Upper lobe of left lung (tissue), 6 donors: ENCODE measurements around the gene CDKL1. TPM values are rescaled to one million over a fixed set of nuclear protein-coding genes. Genes with fewer than 3 reads are reported as not detected.

Experiments used
- ATAC-seq, 2 donors: fragments of 200-7000 bp; cut with Tn5 transposase; one replicate each; pipeline ENCODE4 v1.9.1; 2022; ENCODE audit warnings: mild to moderate bottlenecking in 2 of 2, moderate library complexity in 2 of 2; ENCODE audit not compliant: low FRiP score in 2 of 2
- DNase-seq, 2 donors: peaks; one replicate each; pipeline ENCODE4 v3.0.0-alpha.2; 2019 to 2020
- H3K27ac ChIP-seq, 4 donors: fragments of 200-600 bp; sonication (generic); one replicate each; pipeline ENCODE4 v1.5.1; 2016 to 2019
- H3K27me3 ChIP-seq, 4 donors: fragments of 200-600 bp; sonication (generic); one replicate each; pipeline ENCODE4 v1.5.1; 2017 to 2019
- H3K36me3 ChIP-seq, 4 donors: fragments of 200-600 bp; sonication (generic); one replicate each; pipeline ENCODE4 v1.5.1; 2016 to 2019
- H3K4me1 ChIP-seq, 4 donors: fragments of 200-600 bp; sonication (generic); one replicate each; pipeline ENCODE4 v1.5.1; 2018 to 2019
- H3K4me3 ChIP-seq, 4 donors: fragments of 200-600 bp; sonication (generic); one replicate each; pipeline ENCODE4 v1.5.1; 2017 to 2019; ENCODE audit warnings: mild to moderate bottlenecking in 2 of 4, moderate library complexity in 1 of 4
- H3K9me3 ChIP-seq, 4 donors: fragments of 200-600 bp; sonication (generic); one replicate each; pipeline ENCODE4 v1.5.1; 2018 to 2019
- EP300 ChIP-seq, 4 donors: sonication (generic); formaldehyde crosslinking; IDR thresholded peaks; one replicate each; pipeline ENCODE4 v1.5.1; 2017; ENCODE audit warnings: antibody characterized with exemption in 4 of 4, control low read depth in 2 of 4
- POLR2A ChIP-seq, 4 donors: fragments of 450-650 bp; IDR thresholded peaks; one replicate each; pipeline ENCODE4 v1.5.1; 2016 to 2017; ENCODE audit warnings: antibody characterized with exemption in 4 of 4, mild to moderate bottlenecking in 2 of 4
- POLR2AphosphoS5 ChIP-seq, 2 donors: sonication (generic); formaldehyde crosslinking; IDR thresholded peaks; one replicate each; pipeline ENCODE4 v1.5.1; 2017; ENCODE audit warnings: antibody characterized with exemption in 2 of 2
- WGBS, 2 donors: methylation state at CpG; one replicate each; pipeline ENCODE4 v1.1.5; 2017 to 2018; 5-methylcytosine and 5-hydroxymethylcytosine counted together
- total RNA-seq, 6 donors: library from RNA; depleted of rRNA in 4 of 6; stranded (reverse); fragments of >200 nt in 4 of 6; gene quantifications; one replicate each; pipeline versions ENCODE4 v1.1.0 to v1.2.1, GENCODE V29; 2016 to 2021
- TF ChIP-seq, protein P1 (sequence below), 6 experiments: fragments of 450-650 bp in 4 of 6; fragments of 200-600 bp in 2 of 6; sonication (generic) in 2 of 6; IDR thresholded peaks; one replicate each; pipeline ENCODE4 v1.5.1; 2016 to 2019; ENCODE audit warnings: antibody characterized with exemption in 6 of 6
- donor health status: DM: no; HTN: no; CAD: no; lungs with moderate emphysema.
- donor health status: DM: no; HTN: yes; CAD: no; lungs with severe emphysema.

CDKL1 gene
- total RNA-seq, 6 donors from 2014 or later: 24.6 to 44.7 (median 30.1) TPM

DNA sequence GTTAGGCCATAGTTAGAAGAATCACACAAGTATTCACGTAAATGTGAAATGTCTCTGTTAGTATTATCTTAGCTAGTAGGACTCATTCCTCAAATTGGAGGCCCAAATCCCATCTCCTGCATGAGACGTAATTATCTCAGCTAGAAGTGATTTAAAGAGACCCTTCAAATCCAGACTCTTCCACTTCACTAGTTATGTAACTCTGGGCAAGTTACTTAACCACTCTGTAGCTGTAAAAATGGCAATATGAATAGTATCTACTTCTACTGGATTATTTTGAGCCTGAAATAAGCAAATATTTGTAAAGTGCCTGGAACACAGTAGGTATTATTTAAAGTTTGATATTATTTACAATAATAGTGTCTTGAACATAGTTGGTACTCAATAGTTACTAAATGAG is 28.4 kb upstream of the CDKL1 start:
- no peak for TF ChIP-seq EP300 (IDR thresholded peaks at IDR 0.05)
- no peak for TF ChIP-seq POLR2A (IDR thresholded peaks at IDR 0.05)
- TF ChIP-seq, protein P1, sequence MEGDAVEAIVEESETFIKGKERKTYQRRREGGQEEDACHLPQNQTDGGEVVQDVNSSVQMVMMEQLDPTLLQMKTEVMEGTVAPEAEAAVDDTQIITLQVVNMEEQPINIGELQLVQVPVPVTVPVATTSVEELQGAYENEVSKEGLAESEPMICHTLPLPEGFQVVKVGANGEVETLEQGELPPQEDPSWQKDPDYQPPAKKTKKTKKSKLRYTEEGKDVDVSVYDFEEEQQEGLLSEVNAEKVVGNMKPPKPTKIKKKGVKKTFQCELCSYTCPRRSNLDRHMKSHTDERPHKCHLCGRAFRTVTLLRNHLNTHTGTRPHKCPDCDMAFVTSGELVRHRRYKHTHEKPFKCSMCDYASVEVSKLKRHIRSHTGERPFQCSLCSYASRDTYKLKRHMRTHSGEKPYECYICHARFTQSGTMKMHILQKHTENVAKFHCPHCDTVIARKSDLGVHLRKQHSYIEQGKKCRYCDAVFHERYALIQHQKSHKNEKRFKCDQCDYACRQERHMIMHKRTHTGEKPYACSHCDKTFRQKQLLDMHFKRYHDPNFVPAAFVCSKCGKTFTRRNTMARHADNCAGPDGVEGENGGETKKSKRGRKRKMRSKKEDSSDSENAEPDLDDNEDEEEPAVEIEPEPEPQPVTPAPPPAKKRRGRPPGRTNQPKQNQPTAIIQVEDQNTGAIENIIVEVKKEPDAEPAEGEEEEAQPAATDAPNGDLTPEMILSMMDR (IDR thresholded peaks at IDR 0.05): no peak
- TF ChIP-seq POLR2AphosphoS5 (IDR thresholded peaks at IDR 0.05): no peak
- H3K9me3 ChIP-seq: no peaks in the 10 kb centered on the region
- H3K27ac ChIP-seq: no peak overlapping the region
- no peak for DNase-seq
- no peak overlapping the region for H3K4me3 ChIP-seq
- peaks cover 0 to 63% (median 18%) of the 10 kb centered on the region in 4 donors for H3K36me3 ChIP-seq
- no peaks in the 10 kb centered on the region for H3K27me3 ChIP-seq
- 66 to 80% methylated on average over 2 of the region's 2 CpGs for WGBS, 2 donors
- no peak for ATAC-seq
- H3K4me1 ChIP-seq: peaks cover 0 to 8% (median 0%) of the 10 kb centered on the region in 4 donors

DNA sequence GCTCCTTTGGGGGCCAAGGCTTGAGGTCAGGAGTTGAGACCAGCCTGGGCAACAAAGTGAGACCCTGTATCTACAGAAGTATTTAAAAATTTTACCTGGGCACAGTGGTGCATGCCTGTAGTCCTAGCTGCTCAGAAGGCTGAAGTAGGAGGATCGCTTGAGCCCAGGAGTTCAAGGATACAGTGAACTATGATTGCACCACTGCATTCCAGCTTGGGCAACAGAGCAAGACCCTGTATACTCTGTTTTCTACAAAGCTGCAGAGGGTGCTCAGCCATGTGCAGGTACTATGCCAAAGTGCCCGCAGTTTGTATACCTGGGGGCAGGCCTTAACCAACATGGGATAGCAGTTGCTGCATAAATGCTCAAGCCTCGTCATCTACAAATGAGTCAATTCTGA is 26.8 kb upstream of the CDKL1 start:
- 97 to 100% methylated on average over 3 of the region's 3 CpGs for WGBS, 2 donors
- H3K27ac ChIP-seq: no peak overlapping the region
- TF ChIP-seq EP300 (IDR thresholded peaks at IDR 0.05): no peak
- no peak for TF ChIP-seq POLR2AphosphoS5 (IDR thresholded peaks at IDR 0.05)
- no peak for TF ChIP-seq POLR2A (IDR thresholded peaks at IDR 0.05)
- TF ChIP-seq, protein P1 (IDR thresholded peaks at IDR 0.05): no peak
- H3K4me1 ChIP-seq: peaks cover 0 to 8% (median 0%) of the 10 kb centered on the region in 4 donors
- ATAC-seq: no peak
- no peaks in the 10 kb centered on the region for H3K27me3 ChIP-seq
- no peak overlapping the region for H3K4me3 ChIP-seq
- peaks cover 0 to 73% (median 18%) of the 10 kb centered on the region in 4 donors for H3K36me3 ChIP-seq
- no peak for DNase-seq
- no peaks in the 10 kb centered on the region for H3K9me3 ChIP-seq

GRCh38 chr14:50421499-50421898 is 24.8 kb upstream of the CDKL1 start:
- TF ChIP-seq, protein P1 (IDR thresholded peaks at IDR 0.05): no peak
- TF ChIP-seq EP300 (IDR thresholded peaks at IDR 0.05) (no peak), POLR2A (IDR thresholded peaks at IDR 0.05) (no peak), POLR2AphosphoS5 (IDR thresholded peaks at IDR 0.05) (no peak)
- no peaks in the 10 kb centered on the region for H3K27me3 ChIP-seq
- peaks cover 0 to 8% (median 0%) of the 10 kb centered on the region in 4 donors for H3K4me1 ChIP-seq
- 95 to 97% methylated on average over 7 of the region's 7 CpGs for WGBS, 2 donors
- ATAC-seq (no peak), DNase-seq (no peak)
- peaks cover 0 to 83% (median 25%) of the 10 kb centered on the region in 4 donors for H3K36me3 ChIP-seq
- H3K4me3 ChIP-seq: no peak overlapping the region
- H3K27ac ChIP-seq: no peak overlapping the region
- H3K9me3 ChIP-seq: no peaks in the 10 kb centered on the region

DNA sequence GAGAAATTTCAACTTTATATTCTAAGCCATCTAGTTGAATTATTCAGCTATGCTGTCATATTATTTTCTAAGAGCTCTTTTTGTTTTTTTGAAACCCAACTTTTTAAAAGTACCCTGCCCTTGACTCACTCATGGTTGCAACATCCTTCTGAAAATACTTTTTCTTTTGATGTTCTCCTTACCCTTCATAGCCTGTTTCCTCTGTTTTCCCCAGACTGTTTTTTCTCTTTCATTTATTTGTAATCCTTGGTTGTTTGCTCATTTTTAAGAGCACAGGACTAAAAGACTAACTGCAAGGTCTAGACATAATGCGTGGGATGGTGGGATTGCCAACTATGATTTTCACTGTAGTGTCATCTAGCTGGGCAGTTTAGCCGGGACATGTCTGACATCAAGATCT is 21.2 kb upstream of the CDKL1 start:
- ATAC-seq (peak in 1 of 2 donors; percentile 67), DNase-seq (no peak)
- 94 to 95% methylated on average over 2 of the region's 2 CpGs for WGBS, 2 donors
- H3K27me3 ChIP-seq: no peaks in the 10 kb centered on the region
- no peak overlapping the region for H3K27ac ChIP-seq
- H3K36me3 ChIP-seq: peaks cover 0 to 67% (median 16%) of the 10 kb centered on the region in 4 donors
- no peaks in the 10 kb centered on the region for H3K9me3 ChIP-seq
- H3K4me3 ChIP-seq: no peak overlapping the region
- TF ChIP-seq, protein P1 (IDR thresholded peaks at IDR 0.05): no peak
- TF ChIP-seq EP300 (IDR thresholded peaks at IDR 0.05): no peak
- no peak for TF ChIP-seq POLR2A (IDR thresholded peaks at IDR 0.05)
- no peak for TF ChIP-seq POLR2AphosphoS5 (IDR thresholded peaks at IDR 0.05)
- no peaks in the 10 kb centered on the region for H3K4me1 ChIP-seq

DNA sequence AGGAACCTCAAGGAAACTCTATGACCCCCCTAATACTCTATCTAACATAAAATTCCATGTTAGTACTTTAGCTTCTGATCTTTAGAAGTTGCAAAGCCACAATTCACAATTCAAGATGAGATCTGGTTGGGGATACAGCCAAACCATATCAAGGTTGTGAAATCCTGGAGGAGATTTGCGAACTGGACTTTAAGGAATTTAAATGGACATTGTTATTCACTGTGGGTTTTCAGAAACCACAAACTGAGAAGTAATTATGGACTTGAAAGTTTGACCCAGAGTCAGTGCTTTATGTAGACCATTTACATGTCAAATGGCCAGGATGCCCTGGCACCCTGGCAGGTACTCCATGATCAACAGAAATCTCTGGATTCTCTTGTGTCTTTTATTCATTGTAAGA is 14.2 kb upstream of the CDKL1 start:
- 55 to 80% methylated on average over 1 of the region's 1 CpG for WGBS, 2 donors
- Histone ChIP-seq H3K27ac (no peak overlapping the region), H3K36me3 (peaks cover 0 to 3% (median 0%) of the 10 kb centered on the region in 4 donors), H3K4me1 (no peaks in the 10 kb centered on the region), H3K9me3 (no peaks in the 10 kb centered on the region), H3K27me3 (no peaks in the 10 kb centered on the region), H3K4me3 (no peak overlapping the region)
- TF ChIP-seq POLR2AphosphoS5 (IDR thresholded peaks at IDR 0.05) (no peak), POLR2A (IDR thresholded peaks at IDR 0.05) (no peak), EP300 (IDR thresholded peaks at IDR 0.05) (no peak)
- TF ChIP-seq, protein P1 (IDR thresholded peaks at IDR 0.05): no peak
- ATAC-seq (peak in 1 of 2 donors; percentile 73), DNase-seq (no peak)
